Subcutaneous adipose tissue (tissue), 4 donors: ENCODE results near the gene DCBLD2. TPM values are rescaled to one million over a fixed set of nuclear protein-coding genes. Genes with fewer than 3 reads are reported as not detected.

ENCODE experiments used
- CTCF ChIP-seq: fragments of 450-650 bp; IDR thresholded peaks from one replicate; pipeline ENCODE4 v1.5.1; 2016; ENCODE audit warnings: low read depth, mild to moderate bottlenecking, control low read depth, antibody characterized with exemption, moderate library complexity
- total RNA-seq, 4 donors: library from RNA; depleted of rRNA; stranded (reverse); fragments of >200 nt; gene quantifications; one replicate each; pipeline ENCODE4 v1.1.0, GENCODE V29; 2016

DCBLD2 gene
- total RNA-seq, 4 donors from 2014 or later, result 29.2 to 48.4 (median 31.2) TPM

- no peak for TF ChIP-seq CTCF
Observed at GRCh38 chr3:98778852-98779413, 122.6 kb downstream of the DCBLD2 start.

GRCh38 chr3:98778383-98778782 lies 123.1 kb downstream of the DCBLD2 start:
- TF ChIP-seq CTCF, result no peak

DNA sequence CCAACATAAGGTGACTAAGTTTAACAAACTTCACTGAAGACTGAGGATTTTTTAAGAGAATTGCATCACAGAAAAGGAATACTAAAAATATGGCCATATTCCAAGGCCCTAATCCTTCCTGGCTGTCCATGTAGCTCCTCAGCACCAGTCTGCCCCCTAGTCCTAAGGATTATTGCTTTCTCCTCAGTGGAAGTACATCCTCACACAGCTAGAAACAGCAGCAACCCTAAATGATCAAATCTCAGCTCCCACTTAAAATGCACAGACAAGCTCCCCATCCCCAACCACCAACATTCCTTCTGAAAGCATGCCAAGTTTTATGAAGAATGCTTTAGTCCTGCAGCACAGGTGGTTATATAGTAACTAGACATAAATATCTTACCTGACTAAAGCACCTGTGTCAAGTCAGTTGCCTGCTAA lies 123.7 kb downstream of the DCBLD2 start:
- TF ChIP-seq CTCF, result no peak

DNA sequence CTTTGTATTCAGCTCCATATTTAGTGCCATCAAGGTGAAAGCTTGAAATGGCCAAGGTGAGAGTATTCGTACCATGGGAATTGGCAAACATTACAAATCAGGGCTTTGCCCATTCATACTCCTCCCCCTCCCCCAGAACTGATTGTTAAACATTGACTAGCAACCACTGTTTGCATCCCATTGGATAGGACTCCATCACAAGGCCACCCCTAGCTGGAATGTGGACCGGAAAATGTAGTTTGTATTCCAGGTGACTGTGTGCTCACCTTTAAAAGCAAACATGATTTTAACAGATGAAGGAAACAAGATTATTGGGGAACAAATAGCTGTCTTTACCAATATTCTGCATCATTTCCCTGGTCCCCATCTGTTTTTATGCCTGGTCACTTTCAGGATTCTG lies 124.2 kb downstream of the DCBLD2 start:
- no peak for TF ChIP-seq CTCF

DNA sequence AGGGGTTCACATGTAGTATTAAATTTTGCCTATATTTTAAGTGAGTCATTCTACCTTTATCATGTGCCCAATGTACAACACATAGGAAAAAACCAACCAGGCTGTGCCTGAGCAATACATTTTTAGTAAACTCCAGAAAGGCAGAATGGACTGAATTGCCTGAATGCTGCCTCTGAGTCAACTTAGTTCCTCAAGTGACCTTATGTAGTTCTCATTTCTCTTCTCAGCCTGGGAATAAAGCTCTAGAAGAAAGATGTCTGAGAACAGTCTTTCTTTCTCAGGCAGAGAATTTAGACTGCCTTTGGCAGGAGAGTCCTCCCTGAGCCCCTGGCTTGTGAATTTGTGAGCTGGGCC lies 125.4 kb downstream of the DCBLD2 start:
- no peak for TF ChIP-seq CTCF

DNA sequence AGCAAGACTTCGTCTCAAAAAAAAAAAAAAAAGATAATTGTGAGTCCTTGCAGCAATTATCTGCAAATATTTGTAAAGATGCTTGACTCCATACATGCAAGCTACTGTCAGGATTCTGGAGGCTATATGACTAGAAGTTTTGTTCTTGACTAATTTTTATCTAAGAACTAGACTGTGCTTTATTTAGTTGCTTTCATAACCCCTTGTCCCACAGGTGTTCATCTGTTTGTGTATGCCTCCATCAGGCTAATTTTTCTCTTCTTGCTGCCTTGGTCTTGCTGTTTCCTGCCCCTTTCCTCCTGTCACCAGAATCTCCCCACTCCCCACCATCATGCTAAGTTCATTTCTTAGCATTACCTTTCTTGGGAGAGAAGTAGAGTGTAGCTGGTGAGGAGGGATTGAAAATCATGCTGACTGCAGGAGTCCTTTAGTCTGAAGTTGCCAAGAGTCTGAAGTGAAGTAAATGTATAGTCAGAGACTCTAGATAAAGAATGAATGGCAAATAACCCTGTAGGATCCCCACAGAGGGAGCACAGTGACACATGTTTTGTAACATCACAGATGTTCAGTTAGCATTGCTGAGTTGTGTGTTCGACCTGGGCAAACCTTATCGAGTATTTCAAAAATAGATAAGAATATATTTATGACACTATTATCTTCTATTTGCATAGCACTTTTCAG lies 125.9 kb downstream of the DCBLD2 start:
- no peak for TF ChIP-seq CTCF

- no peak for TF ChIP-seq CTCF
Observed at GRCh38 chr3:98772022-98772421, 129.5 kb downstream of the DCBLD2 start.
